Heart left ventricle (tissue), 16 donors: ENCODE measurements around the gene RAB36. TPM values are rescaled to one million over a fixed set of nuclear protein-coding genes. Genes with fewer than 3 reads are reported as not detected.

ENCODE experiments used
- ATAC-seq, 4 donors: fragments of 200-7000 bp; cut with Tn5 transposase; one replicate each; pipeline ENCODE4 v1.9.1; 2020 to 2022; ENCODE audit warnings: moderate library complexity in 4 of 4, mild to moderate bottlenecking in 3 of 4, moderate number of reproducible peaks in 1 of 4
- DNase-seq, 5 donors: peaks; one replicate each; pipeline ENCODE4 v3.0.0-alpha.2; 2020
- H3K27ac ChIP-seq, 12 donors: fragments of 200-600 bp; sonication (generic) in 4 of 12; one replicate each; pipeline versions ENCODE4 v1.5.0 to v1.8.0; 2016 to 2022; ENCODE audit warnings: mild to moderate bottlenecking in 2 of 12
- H3K27me3 ChIP-seq, 9 donors: fragments of 200-600 bp; sonication (generic) in 2 of 9; one replicate each; pipeline versions ENCODE4 v1.5.1 to v1.8.0; 2016 to 2022; ENCODE audit warnings: mild to moderate bottlenecking in 3 of 9
- H3K36me3 ChIP-seq, 9 donors: fragments of 200-600 bp; sonication (generic) in 2 of 9; one replicate each; pipeline versions ENCODE4 v1.5.0 to v1.8.0; 2018 to 2022; ENCODE audit warnings: mild to moderate bottlenecking in 2 of 9
- H3K4me1 ChIP-seq, 12 donors: fragments of 200-600 bp; sonication (generic) in 4 of 12; one replicate each; pipeline versions ENCODE4 v1.5.0 to v1.8.0; 2016 to 2022; ENCODE audit warnings: mild to moderate bottlenecking in 3 of 12
- H3K4me3 ChIP-seq, 12 donors: fragments of 200-600 bp; sonication (generic) in 4 of 12; one replicate each; pipeline versions ENCODE4 v1.5.0 to v1.8.0; 2017 to 2022; ENCODE audit warnings: mild to moderate bottlenecking in 9 of 12, moderate library complexity in 4 of 12
- H3K9me3 ChIP-seq, 12 donors: fragments of 200-600 bp; sonication (generic) in 4 of 12; one replicate each; pipeline versions ENCODE4 v1.5.0 to v1.8.0; 2016 to 2022; ENCODE audit warnings: mild to moderate bottlenecking in 1 of 12
- CTCF ChIP-seq, 12 donors: fragments of 200-600 bp; sonication (generic) in 4 of 12; IDR thresholded peaks; one replicate each; pipeline versions ENCODE4 v1.5.0 to v1.8.0; 2018 to 2022; ENCODE audit warnings: antibody characterized with exemption in 12 of 12, mild to moderate bottlenecking in 5 of 12
- POLR2A ChIP-seq, 2 donors: fragments of 450-650 bp; IDR thresholded peaks; one replicate each; pipeline ENCODE4 v1.6.1; 2017; ENCODE audit warnings: antibody characterized with exemption in 2 of 2, mild to moderate bottlenecking in 2 of 2, moderate library complexity in 2 of 2
- WGBS, 4 donors: extraction: QIAGEN DNeasy Blood & Tissue Kit in 2 of 4; methylation state at CpG; one replicate each; pipeline versions ENCODE4 v1.1.5 to v1.1.7; 2013 to 2018; 5-methylcytosine and 5-hydroxymethylcytosine counted together
- intact Hi-C, 10 donors: fragments of 100-400 bp; cut with DNase I; formaldehyde crosslinking; loops; one replicate each; pipeline versions ENCODE4 v1.11.1 to v1.14.2; 2022
- polyA plus RNA-seq, 2 donors: library from polyadenylated mRNA; stranded (reverse); fragments of 200-250 nt; gene quantifications; one replicate each; pipeline ENCODE4 v1.2.3, GENCODE V29; 2013
- total RNA-seq, 9 donors: library from RNA; depleted of rRNA in 2 of 9; stranded (reverse); fragments of >200 nt in 2 of 9; fragmentation: NEBNext Ultra II Directional in 3 of 9; extraction: Animal tissue kit (Norgen Biotek cat#: 25700) in 3 of 9; gene quantifications; one replicate each; pipeline versions ENCODE4 v1.1.0 to v1.2.4, GENCODE V29; 2016 to 2023
- donor health status: ischemic (EF 13 %, LVEDD 7.1; RV severe dilation, severe dysfunction).
- donor health status: healthy with polysubstance abuse.
- donor health status: DM: no; HTN: yes; CAD: no.
- donor health status: DM: no; HTN: no; CAD: no.
- donor health status: ischemic (EF 25% LVEDD 6.9; RV normal size, moderate dysfunction).
- donor health status: ischemic (EF 25% LVEDD 5.7; RV mildly dilated, moderate dysfunction).
- donor health status: healthy.
- donor health status: DM: yes; HTN: yes; CAD: no.
- donor health status: ischemic (EF 35%, LVEDD 5.7; RV mildly dilated, moderate dysfunction).
- donor health status: nonischemic (EF 11% LVEDD 7.7; RV severe dilation, severe dysfunction).
- donor health status: DM: yes; HTN: yes; CAD: no.
- donor health status: PGD.
- donor health status: ischemic (EF 29% LVEDD 5.4; RV normal size, mild dysfunction).
- donor health status: nonischemic (EF 23%, LVEDD 6.1; RV moderate dilation, normal function).

The RAB36 gene
- total and polyA plus RNA-seq, 11 donors, result 0.11 to 3.2 (median 0.54) TPM

GRCh38 chr22:23101524-23101923 lies 43.8 kb upstream of the RAB36 start:
- no peaks in the 10 kb centered on the region for H3K9me3 ChIP-seq
- no peaks in the 10 kb centered on the region for H3K27me3 ChIP-seq
- TF ChIP-seq POLR2A (IDR thresholded peaks at IDR 0.05) (no peak), CTCF (IDR thresholded peaks at IDR 0.05) (no peak)
- 95 to 100% (median 96%) methylated on average over 2 to 3 of the region's 3 CpGs for WGBS, 4 donors
- no peak overlapping the region for H3K4me3 ChIP-seq
- peaks cover 0 to 34% (median 20%) of the 10 kb centered on the region in 12 donors for H3K4me1 ChIP-seq
- intact Hi-C loops, result no loop called here
- H3K36me3 ChIP-seq, result no peaks in the 10 kb centered on the region
- DNase-seq (no peak), ATAC-seq (no peak)
- H3K27ac ChIP-seq, result no peak overlapping the region

- 89 to 92% (median 91%) methylated on average over 10 of the region's 10 CpGs for WGBS, 4 donors
- ATAC-seq (no peak), DNase-seq (no peak)
- TF ChIP-seq POLR2A (IDR thresholded peaks at IDR 0.05), result no peak
- no peak for TF ChIP-seq CTCF (IDR thresholded peaks at IDR 0.05)
- H3K4me1 ChIP-seq, result peaks cover 0 to 40% (median 21%) of the 10 kb centered on the region in 12 donors
- intact Hi-C loops, result no loop called here
- no peaks in the 10 kb centered on the region for H3K9me3 ChIP-seq
- no peaks in the 10 kb centered on the region for H3K36me3 ChIP-seq
- no peak overlapping the region for H3K27ac ChIP-seq
- H3K27me3 ChIP-seq, result no peaks in the 10 kb centered on the region
- H3K4me3 ChIP-seq, result no peak overlapping the region
Measured at GRCh38 chr22:23102002-23102655, 43.1 kb upstream of the RAB36 start.

GRCh38 chr22:23102776-23103175 lies 42.5 kb upstream of the RAB36 start:
- intact Hi-C loops, result no loop called here
- H3K4me1 ChIP-seq, result peaks cover 0 to 44% (median 21%) of the 10 kb centered on the region in 12 donors
- WGBS, 4 donors, result 88 to 92% (median 89%) methylated on average over 3 of the region's 3 CpGs

More at GRCh38 chr22:23102776-23103175, 42.5 kb upstream of the RAB36 start:
- Histone ChIP-seq H3K27me3 (no peaks in the 10 kb centered on the region), H3K4me3 (no peak overlapping the region), H3K36me3 (no peaks in the 10 kb centered on the region), H3K27ac (no peak overlapping the region), H3K9me3 (no peaks in the 10 kb centered on the region)
- no peak for TF ChIP-seq CTCF (IDR thresholded peaks at IDR 0.05)
- TF ChIP-seq POLR2A (IDR thresholded peaks at IDR 0.05), result no peak
- ATAC-seq (no peak), DNase-seq (no peak)
